B cell (primary cell): ENCODE measurements around the gene ADARB2. TPM values are rescaled to one million over a fixed set of nuclear protein-coding genes. Genes with fewer than 3 reads are reported as not detected.

Experiments used
- ATAC-seq: fragments of 200-7000 bp; cut with Tn5 transposase; one replicate; pipeline ENCODE4 v1.10.0; 2021; ENCODE audit warnings: low read depth, mild to moderate bottlenecking, moderate number of reproducible peaks, moderate library complexity
- CTCF ChIA-PET: fragments of 350-600 bp; sonication (Branson Sonifier 250); formaldehyde crosslinking; loops from one replicate; lab custom pipeline; 2021; ENCODE audit warnings: antibody characterized with exemption, inconsistent platforms; lab: Charles Lee
- POLR2A ChIA-PET: fragments of 350-600 bp; sonication (Branson Sonifier 250); formaldehyde crosslinking; loops from one replicate; lab custom pipeline; 2021; ENCODE audit warnings: antibody characterized with exemption; lab: Charles Lee
- DNase-seq: peaks from one replicate; pipeline ENCODE4 v3.0.0; 2013
- H2AFZ ChIP-seq: 2 replicates; pipeline ENCODE4 v1.6.1; 2012; ENCODE audit warnings: mild to moderate bottlenecking, low read depth, low read length; ENCODE audit not compliant: insufficient read depth, poor library complexity, severe bottlenecking
- H3K27ac ChIP-seq, 2 donors: 1 replicate in 1 of 2; 2 replicates in 1 of 2; pipeline ENCODE4 v1.5.1; 2012 to 2013; ENCODE audit warnings: low read length in 2 of 2, mild to moderate bottlenecking in 2 of 2, moderate library complexity in 1 of 2
- H3K27me3 ChIP-seq, 4 experiments: fragments of 200-600 bp in 1 of 4; sonication (generic) in 1 of 4; replicated peaks in 1 of 4; 1 replicate in 2 of 4; 2 replicates in 2 of 4; pipeline versions ENCODE4 v1.6.1 to v1.7.0; 2013 to 2016; ENCODE audit warnings: low read length in 3 of 4, mild to moderate bottlenecking in 2 of 4, mixed read lengths in 1 of 4, moderate library complexity in 1 of 4; ENCODE audit not compliant: insufficient read depth in 4 of 4, control insufficient read depth in 3 of 4; ENCODE audit errors: control extremely low read depth in 1 of 4
- H3K36me3 ChIP-seq, 2 experiments: replicated peaks in 1 of 2; 1 replicate in 1 of 2; 2 replicates in 1 of 2; pipeline versions ENCODE4 v1.6.1 to v1.7.1; 2013; ENCODE audit warnings: low read length in 1 of 2; ENCODE audit not compliant: insufficient read depth in 2 of 2, control insufficient read depth in 1 of 2; ENCODE audit errors: control extremely low read depth in 1 of 2, extremely low read depth in 1 of 2
- H3K4me1 ChIP-seq, 2 donors: fragments of 200-600 bp in 1 of 2; sonication (generic) in 1 of 2; 1 replicate in 1 of 2; 2 replicates in 1 of 2; pipeline versions ENCODE4 v1.5.1 to v1.6.1; 2013 to 2017; ENCODE audit warnings: low read length in 2 of 2; ENCODE audit not compliant: control insufficient read depth in 2 of 2, insufficient read depth in 2 of 2
- H3K4me2 ChIP-seq: replicated peaks from 2 replicates; pipeline ENCODE3; 2012; ENCODE audit warnings: mild to moderate bottlenecking, low read depth, low read length; ENCODE audit not compliant: poor library complexity, severe bottlenecking
- H3K4me3 ChIP-seq, 5 experiments: fragments of 200-600 bp in 1 of 5; sonication (generic) in 1 of 5; 1 replicate in 3 of 5; 2 replicates in 2 of 5; pipeline versions ENCODE4 v1.5.1 to v1.7.0; 2011 to 2016; ENCODE audit warnings: low read length in 4 of 5, mild to moderate bottlenecking in 4 of 5, low read depth in 2 of 5, control low read depth in 1 of 5, moderate library complexity in 1 of 5; ENCODE audit not compliant: insufficient read depth in 1 of 5; ENCODE audit errors: control extremely low read depth in 1 of 5, extremely low read depth in 1 of 5
- H3K79me2 ChIP-seq: fragments of 200-600 bp; sonication (generic); one replicate; pipeline ENCODE4 v1.6.0; 2016; ENCODE audit warnings: low read length; ENCODE audit not compliant: control insufficient read depth, insufficient read depth
- H3K9ac ChIP-seq: fragments of 200-600 bp; sonication (generic); 2 replicates; pipeline ENCODE4 v1.6.1; 2017; ENCODE audit warnings: mild to moderate bottlenecking, low read length, moderate library complexity
- H3K9me3 ChIP-seq, 3 donors: one replicate each; pipeline versions ENCODE4 v1.6.1 to v1.7.1; 2013; ENCODE audit warnings: low read length in 2 of 3; ENCODE audit not compliant: control insufficient read depth in 2 of 3, insufficient read depth in 1 of 3; ENCODE audit errors: control extremely low read depth in 1 of 3
- H4K20me1 ChIP-seq: 2 replicates; pipeline ENCODE4 v1.6.0; 2012; ENCODE audit warnings: mild to moderate bottlenecking, low read length; ENCODE audit not compliant: insufficient read depth, control insufficient read depth, poor library complexity, severe bottlenecking
- H3K27ac Mint-ChIP-seq: one replicate; pipeline ENCODE4 v1.8.0; 2021; ENCODE audit warnings: mixed read lengths
- H3K27me3 Mint-ChIP-seq: one replicate; pipeline ENCODE4 v1.8.0; 2021; ENCODE audit warnings: mixed read lengths
- H3K4me1 Mint-ChIP-seq: one replicate; pipeline ENCODE4 v1.8.0; 2021; ENCODE audit warnings: mixed read lengths
- H3K4me3 Mint-ChIP-seq: one replicate; pipeline ENCODE4 v1.8.0; 2021; ENCODE audit warnings: mixed read lengths
- H3K9me3 Mint-ChIP-seq: one replicate; pipeline ENCODE4 v1.8.0; 2022; ENCODE audit warnings: mixed read lengths; ENCODE audit not compliant: insufficient read depth
- EZH2 ChIP-seq: IDR thresholded peaks from 2 replicates; pipeline ENCODE4 v1.6.1; 2012; ENCODE audit warnings: borderline replicate concordance, low read depth, mild to moderate bottlenecking, moderate library complexity, low read length; ENCODE audit not compliant: insufficient read depth, poor library complexity, severe bottlenecking
- WGBS: methylation state at CpG from one replicate; pipeline ENCODE4 v1.1.5; 2013; ENCODE audit warnings: missing lambda C conversion rate; ENCODE audit not compliant: insufficient coverage; 5-methylcytosine and 5-hydroxymethylcytosine counted together
- intact Hi-C: fragments of 100-400 bp; cut with micrococcal nuclease; formaldehyde crosslinking; loops from one replicate; pipeline ENCODE4 v1.10.0; 2022
- polyA plus RNA-seq: library from polyadenylated mRNA; depleted of rRNA; stranded (reverse); fragments of >200 nt; gene quantifications from 2 replicates; pipeline ENCODE4 v1.2.3, GENCODE V29; 2012
- total RNA-seq, 2 donors: library from RNA; stranded (reverse); fragments of 120-200 nt in 1 of 2; gene quantifications; 1 replicate in 1 of 2; 2 replicates in 1 of 2; pipeline versions ENCODE4 v1.2.3 to v1.2.4, GENCODE V29; 2013 to 2022
- TF ChIP-seq, protein P1 (sequence below): fragments of 200-600 bp; IDR thresholded peaks from one replicate; pipeline ENCODE4 v1.8.0; 2022; ENCODE audit warnings: antibody characterized with exemption, mild to moderate bottlenecking

The ADARB2 gene
- total and polyA plus RNA-seq, 2 donors (not counting 1 experiment from before 2014, with no cell fraction given) = 0.13 to 0.96 TPM

- WGBS = 90% methylated on average over 18 of the region's 19 CpGs
- Histone ChIP-seq H4K20me1 (no peaks in the 10 kb centered on the region), H3K4me3 (peak overlapping the region in 1 of 5 experiments; percentile 38), H3K27ac (no peak overlapping the region), H3K9ac (peak overlapping the region; percentile 29), H3K4me2 (peak overlapping the region; percentile 59), H3K4me1 (peaks cover 21 to 34% of the 10 kb centered on the region in 2 donors), H3K36me3 (no peaks in the 10 kb centered on the region), H3K27me3 (peaks cover 0 to 5% (median 0%) of the 10 kb centered on the region in 4 experiments), H2AFZ (no peak overlapping the region), H3K79me2 (no peaks in the 10 kb centered on the region), H3K9me3 (peaks cover 0 to 8% (median 0%) of the 10 kb centered on the region in 3 donors)
- peaks cover 42% of the 10 kb centered on the region for H3K4me1 Mint-ChIP-seq
- no peak for DNase-seq
- intact Hi-C loops = loop anchor here (1.0 to 5.0 kb wide), 4 partner anchors 12 to 107 kb away; no protein-coding TSS in a partner anchor
- no peaks in the 10 kb centered on the region for H3K9me3 Mint-ChIP-seq
- TF ChIP-seq EZH2 = no peak
- TF ChIP-seq, protein P1, sequence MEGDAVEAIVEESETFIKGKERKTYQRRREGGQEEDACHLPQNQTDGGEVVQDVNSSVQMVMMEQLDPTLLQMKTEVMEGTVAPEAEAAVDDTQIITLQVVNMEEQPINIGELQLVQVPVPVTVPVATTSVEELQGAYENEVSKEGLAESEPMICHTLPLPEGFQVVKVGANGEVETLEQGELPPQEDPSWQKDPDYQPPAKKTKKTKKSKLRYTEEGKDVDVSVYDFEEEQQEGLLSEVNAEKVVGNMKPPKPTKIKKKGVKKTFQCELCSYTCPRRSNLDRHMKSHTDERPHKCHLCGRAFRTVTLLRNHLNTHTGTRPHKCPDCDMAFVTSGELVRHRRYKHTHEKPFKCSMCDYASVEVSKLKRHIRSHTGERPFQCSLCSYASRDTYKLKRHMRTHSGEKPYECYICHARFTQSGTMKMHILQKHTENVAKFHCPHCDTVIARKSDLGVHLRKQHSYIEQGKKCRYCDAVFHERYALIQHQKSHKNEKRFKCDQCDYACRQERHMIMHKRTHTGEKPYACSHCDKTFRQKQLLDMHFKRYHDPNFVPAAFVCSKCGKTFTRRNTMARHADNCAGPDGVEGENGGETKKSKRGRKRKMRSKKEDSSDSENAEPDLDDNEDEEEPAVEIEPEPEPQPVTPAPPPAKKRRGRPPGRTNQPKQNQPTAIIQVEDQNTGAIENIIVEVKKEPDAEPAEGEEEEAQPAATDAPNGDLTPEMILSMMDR = no peak
- peaks cover 21% of the 10 kb centered on the region for H3K27me3 Mint-ChIP-seq
- ChIA-PET CTCF (interaction anchor here (1.5 to 1.7 kb wide), 2 partner anchors 23 to 45 kb away, joined by 4 to 6 read pairs; no protein-coding TSS in a partner anchor), POLR2A (interaction anchor here (1.2 to 1.6 kb wide), 2 partner anchors 40 to 111 kb away, joined by 3 to 6 read pairs; no protein-coding TSS in a partner anchor)
- H3K27ac Mint-ChIP-seq = peak overlapping the region; percentile 72
- H3K4me3 Mint-ChIP-seq = peak overlapping the region; percentile 71
- no peak for ATAC-seq
Measured at GRCh38 chr10:1465993-1466764, 271.1 kb downstream of the ADARB2 start.
